Adrenal gland (tissue), 12 donors: ENCODE measurements around the gene UBFD1. TPM values are rescaled to one million over a fixed set of nuclear protein-coding genes. Genes with fewer than 3 reads are reported as not detected.

Source experiments
- DNase-seq, 7 donors: peaks; one replicate each; pipeline ENCODE4 v3.0.0-alpha.2; 2019 to 2020
- H3K27ac ChIP-seq, 5 donors: fragments of 200-600 bp; sonication (generic) in 4 of 5; 1 replicate in 3 of 5; 2 replicates in 2 of 5; pipeline versions ENCODE4 v1.5.1 to v1.8.0; 2016 to 2020; ENCODE audit warnings: mild to moderate bottlenecking in 1 of 5
- H3K27me3 ChIP-seq: fragments of 200-600 bp; 2 replicates; pipeline ENCODE4 v1.8.0; 2021
- H3K36me3 ChIP-seq, 2 donors: fragments of 200-600 bp; replicated peaks in 1 of 2; 1 replicate in 1 of 2; 2 replicates in 1 of 2; pipeline versions ENCODE4 v1.5.1 to v1.8.0; 2018 to 2022
- H3K4me1 ChIP-seq, 2 donors: fragments of 200-600 bp; replicated peaks in 1 of 2; 1 replicate in 1 of 2; 2 replicates in 1 of 2; pipeline versions ENCODE4 v1.5.1 to v1.8.0; 2018 to 2021
- H3K4me3 ChIP-seq, 4 donors: fragments of 200-600 bp; sonication (generic) in 3 of 4; one replicate each; pipeline ENCODE4 v1.5.1; 2016 to 2018
- H3K9me3 ChIP-seq, 3 donors: fragments of 200-600 bp; sonication (generic) in 1 of 3; replicated peaks in 1 of 3; 1 replicate in 2 of 3; 2 replicates in 1 of 3; pipeline versions ENCODE4 v1.5.1 to v1.8.0; 2016 to 2021
- CTCF ChIP-seq, 6 experiments: fragments of 450-650 bp in 4 of 6; fragments of 200-600 bp in 2 of 6; sonication (generic) in 1 of 6; IDR thresholded peaks; 1 replicate in 5 of 6; 2 replicates in 1 of 6; pipeline versions ENCODE4 v1.5.1 to v1.8.0; 2016 to 2021; ENCODE audit warnings: antibody characterized with exemption in 6 of 6, mild to moderate bottlenecking in 2 of 6, moderate library complexity in 1 of 6
- POLR2A ChIP-seq, 2 donors: fragments of 450-650 bp; IDR thresholded peaks; one replicate each; pipeline ENCODE4 v1.6.1; 2017; ENCODE audit warnings: antibody characterized with exemption in 2 of 2, mild to moderate bottlenecking in 2 of 2, moderate library complexity in 1 of 2
- WGBS, 4 donors: extraction: QIAGEN DNeasy Blood & Tissue Kit in 2 of 4; methylation state at CpG; one replicate each; pipeline versions ENCODE4 v1.1.5 to v1.1.7; 2013 to 2017; 5-methylcytosine and 5-hydroxymethylcytosine counted together
- intact Hi-C, 2 donors: fragments of 100-400 bp; cut with DNase I; formaldehyde crosslinking; loops; one replicate each; pipeline versions ENCODE4 v1.14.1 to v1.15.0; 2022 to 2023
- polyA plus RNA-seq, 3 donors: library from polyadenylated mRNA; stranded (reverse); fragments of 200-250 nt in 2 of 3; fragments of 350-450 nt in 1 of 3; fragmentation: Illumina TruSeq in 1 of 3; extraction: RNeasy Lipid Tissue Mini Kit (QIAGEN cat#74804) in 1 of 3; gene quantifications; one replicate each; pipeline ENCODE4 v1.2.3, GENCODE V29; 2013 to 2014
- total RNA-seq, 9 donors: library from RNA; depleted of rRNA in 4 of 9; stranded (reverse); fragments of >200 nt in 4 of 9; fragments of 120-200 nt in 1 of 9; fragmentation: NEBNext Ultra II Directional in 1 of 9; extraction: Animal tissue kit (Norgen Biotek cat#: 25700) in 1 of 9; gene quantifications; one replicate each; pipeline versions ENCODE4 v1.1.0 to v1.2.4, GENCODE V29; 2013 to 2023
- donor health status: healthy with polysubstance abuse.
- donor health status: Bipolar disorder and iron deficiency.
- donor health status: DM: yes; HTN: yes; CAD: no.
- donor health status: DM: no; HTN: no; CAD: no.
- donor health status: DM: no; HTN: no; CAD: no.
- donor health status: DM: yes; HTN: yes; CAD: no.

Gene UBFD1
- total and polyA plus RNA-seq, 12 donors: 9.5 to 151 (median 87.0) TPM

DNA sequence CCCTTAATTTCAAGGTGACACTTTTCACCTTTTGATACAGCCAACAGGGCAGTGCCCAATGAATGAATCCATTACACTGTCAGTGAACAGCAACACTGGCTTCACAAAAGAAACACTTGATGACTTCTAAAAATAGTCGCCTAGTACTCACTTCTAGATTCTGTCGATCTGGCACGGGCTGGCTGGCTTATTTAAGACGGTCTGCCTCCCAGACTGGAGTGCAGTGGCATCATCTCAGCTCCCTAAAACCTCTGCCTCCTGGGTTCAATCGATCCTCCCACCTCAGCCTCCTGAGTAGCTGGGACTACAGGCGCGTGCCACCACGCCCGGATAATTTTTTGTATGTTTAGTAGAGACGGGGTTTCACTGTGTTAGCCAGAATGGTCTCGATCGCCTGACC is 36.7 kb downstream of the UBFD1 start:
- WGBS, 4 donors: 87 to 99% (median 96%) methylated on average over 9 to 12 of the region's 12 CpGs
- TF ChIP-seq CTCF (IDR thresholded peaks at IDR 0.05) (no peak), POLR2A (IDR thresholded peaks at IDR 0.05) (no peak)

GRCh38 chr16:23595246-23595950 is 37.9 kb downstream of the UBFD1 start:
- Histone ChIP-seq H3K4me3 (peak overlapping the region; percentile 81 to 98 (median 94)), H3K4me1 (peaks cover 12 to 17% of the 10 kb centered on the region in 2 donors), H3K36me3 (peaks cover 0 to 24% of the 10 kb centered on the region in 2 donors), H3K9me3 (no peaks in the 10 kb centered on the region), H3K27me3 (no peaks in the 10 kb centered on the region), H3K27ac (peak overlapping the region in 4 of 5 donors; percentile 67 to 88 (median 74))
- 13 to 25% (median 15%) methylated on average over 24 to 34 of the region's 34 CpGs for WGBS, 4 donors
- no peak for TF ChIP-seq POLR2A (IDR thresholded peaks at IDR 0.05)
- no peak for TF ChIP-seq CTCF (IDR thresholded peaks at IDR 0.05)
- no peak for DNase-seq
- intact Hi-C loops: no loop called here

More for the DNA sequence above, 36.7 kb downstream of the UBFD1 start:
- Histone ChIP-seq H3K4me3 (no peak overlapping the region), H3K27me3 (no peaks in the 10 kb centered on the region), H3K27ac (no peak overlapping the region), H3K36me3 (peaks cover 0 to 36% of the 10 kb centered on the region in 2 donors), H3K4me1 (peaks cover 12 to 17% of the 10 kb centered on the region in 2 donors), H3K9me3 (no peaks in the 10 kb centered on the region)
- intact Hi-C loops: no loop called here
- no peak for DNase-seq

DNA sequence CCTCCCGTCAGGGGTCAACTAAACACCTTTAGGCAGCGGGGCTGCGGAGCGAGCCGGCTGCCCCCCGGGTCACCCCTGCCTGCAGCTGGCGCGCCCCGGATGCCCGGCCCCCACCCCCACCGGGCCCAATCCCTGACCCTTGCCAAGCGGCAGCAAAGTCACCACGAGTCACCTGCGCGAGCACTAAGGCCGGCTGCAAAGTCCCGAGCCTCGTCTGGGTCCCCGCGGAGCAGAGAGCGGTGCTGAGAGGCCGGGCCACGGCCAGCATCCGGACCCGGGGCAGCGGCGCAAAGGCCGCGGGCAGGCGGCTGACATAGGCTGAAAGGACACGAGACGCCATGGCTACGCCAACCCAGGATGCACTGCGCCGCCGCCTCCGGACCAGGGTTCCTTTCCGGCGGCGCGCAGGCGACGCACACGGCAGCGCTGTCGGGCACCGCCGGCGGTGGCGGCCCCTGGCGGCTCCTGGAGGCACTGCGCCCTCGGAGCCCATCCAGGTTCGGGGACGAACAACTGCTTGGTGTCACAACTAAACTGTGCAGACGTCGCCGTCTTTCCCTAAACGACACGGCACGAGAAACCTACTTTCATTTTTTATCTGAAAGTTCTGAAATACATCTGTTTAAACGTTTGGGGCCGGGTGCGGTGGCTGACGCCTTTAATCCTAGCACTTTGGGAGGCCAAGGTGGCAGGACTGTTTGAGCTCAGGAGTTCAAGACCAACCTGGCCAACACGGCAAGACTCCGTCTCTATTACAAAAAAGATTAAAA is 38.6 kb downstream of the UBFD1 start, which contains the start of gene NDUFAB1:
Gene NDUFAB1, minus strand, starts transcription at position 366 of the 770 bp plus-strand sequence. Its CDS starts 26 bp downstream, at position 340.
- peaks cover 0 to 17% of the 10 kb centered on the region in 2 donors for H3K36me3 ChIP-seq
- 1 to 4% (median 2%) methylated on average over 23 to 67 of the region's 67 CpGs for WGBS, 4 donors
- H3K9me3 ChIP-seq: no peaks in the 10 kb centered on the region
- peak; percentile 88 to 94 (median 92) for DNase-seq
- H3K27me3 ChIP-seq: no peaks in the 10 kb centered on the region
- peak within 1 kb of the TSS; percentile 81 to 98 (median 94) for H3K4me3 ChIP-seq
- peak within 1 kb of the TSS; percentile 67 to 88 (median 74) for H3K27ac ChIP-seq
- intact Hi-C loops: no loop called here
- peaks cover 12 to 17% of the 10 kb centered on the region in 2 donors for H3K4me1 ChIP-seq
- TF ChIP-seq POLR2A (IDR thresholded peaks at IDR 0.05): peak in 1 of 2 donors; percentile 54
- peak; percentile 87 to 100 (median 95) for TF ChIP-seq CTCF (IDR thresholded peaks at IDR 0.05)
